OCI-LY3 (cell line): ENCODE measurements around the gene KDSR.

Source experiments
- EZH2phosphoT487 ChIP-seq: fragments of 200-600 bp; shearing (Covaris generic); IDR thresholded peaks from 2 replicates; pipeline ENCODE4 v1.6.1; 2018; ENCODE audit warnings: antibody characterized with exemption, mixed run types, low read depth
- TF ChIP-seq, protein P1 (sequence below): fragments of 200-600, 300-600 bp; sonication (generic); IDR thresholded peaks from 2 replicates; pipeline ENCODE4 v1.5.1; 2014; ENCODE audit warnings: antibody characterized with exemption, low read length, low read depth

DNA sequence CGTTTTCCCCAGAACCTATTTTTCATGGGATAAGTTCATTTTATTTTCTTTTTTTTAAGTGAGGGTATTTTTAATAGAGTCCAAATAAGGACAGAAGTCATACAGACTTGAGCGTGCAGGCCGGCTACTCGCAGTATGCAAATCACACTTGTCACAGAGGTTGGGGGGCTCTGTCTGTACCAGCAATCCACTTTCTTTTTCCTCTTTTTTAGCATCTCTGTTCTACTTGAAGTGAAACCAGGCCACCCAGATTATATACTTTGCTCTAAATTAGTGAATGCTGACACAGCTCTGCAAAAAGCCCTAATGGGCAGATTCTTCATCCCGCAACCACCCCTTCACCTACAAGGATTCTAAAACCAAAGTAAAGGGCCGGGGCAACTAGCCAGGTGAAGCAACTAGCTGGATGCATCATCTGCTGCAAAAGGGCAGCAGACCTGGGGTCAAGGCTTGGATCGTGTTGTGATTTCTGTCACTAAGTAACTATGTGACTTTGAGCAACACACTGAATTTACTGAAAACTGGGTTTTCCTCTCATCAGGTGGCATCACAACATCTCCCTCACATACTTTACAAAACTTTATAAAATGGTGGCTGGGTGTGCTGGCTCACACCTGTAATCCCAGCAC lies 18.4 kb downstream of the KDSR start:
- TF ChIP-seq, protein P1, sequence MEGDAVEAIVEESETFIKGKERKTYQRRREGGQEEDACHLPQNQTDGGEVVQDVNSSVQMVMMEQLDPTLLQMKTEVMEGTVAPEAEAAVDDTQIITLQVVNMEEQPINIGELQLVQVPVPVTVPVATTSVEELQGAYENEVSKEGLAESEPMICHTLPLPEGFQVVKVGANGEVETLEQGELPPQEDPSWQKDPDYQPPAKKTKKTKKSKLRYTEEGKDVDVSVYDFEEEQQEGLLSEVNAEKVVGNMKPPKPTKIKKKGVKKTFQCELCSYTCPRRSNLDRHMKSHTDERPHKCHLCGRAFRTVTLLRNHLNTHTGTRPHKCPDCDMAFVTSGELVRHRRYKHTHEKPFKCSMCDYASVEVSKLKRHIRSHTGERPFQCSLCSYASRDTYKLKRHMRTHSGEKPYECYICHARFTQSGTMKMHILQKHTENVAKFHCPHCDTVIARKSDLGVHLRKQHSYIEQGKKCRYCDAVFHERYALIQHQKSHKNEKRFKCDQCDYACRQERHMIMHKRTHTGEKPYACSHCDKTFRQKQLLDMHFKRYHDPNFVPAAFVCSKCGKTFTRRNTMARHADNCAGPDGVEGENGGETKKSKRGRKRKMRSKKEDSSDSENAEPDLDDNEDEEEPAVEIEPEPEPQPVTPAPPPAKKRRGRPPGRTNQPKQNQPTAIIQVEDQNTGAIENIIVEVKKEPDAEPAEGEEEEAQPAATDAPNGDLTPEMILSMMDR: no peak
- TF ChIP-seq EZH2phosphoT487: no peak
